Parathyroid adenoma (tissue), 2 donors: ENCODE results near the gene SNTG2.

Experiments
- H2AFZ ChIP-seq: fragments of 300-600 bp; sonication (generic); one replicate; pipeline ENCODE4 v1.7.0; 2017; ENCODE audit warnings: antibody characterized with exemption, mild to moderate bottlenecking
- H3K27ac ChIP-seq: fragments of 300-600 bp; sonication (generic); one replicate; pipeline ENCODE4 v1.7.0; 2017
- H3K27me3 ChIP-seq: fragments of 300-600 bp; sonication (generic); one replicate; pipeline ENCODE4 v1.7.0; 2017; ENCODE audit warnings: low read length; ENCODE audit not compliant: control insufficient read depth, insufficient read depth
- H3K36me3 ChIP-seq: fragments of 300-600 bp; sonication (generic); one replicate; pipeline ENCODE4 v1.7.0; 2017; ENCODE audit warnings: low read length; ENCODE audit not compliant: control insufficient read depth, insufficient read depth
- H3K4me1 ChIP-seq: fragments of 300-600 bp; sonication (generic); one replicate; pipeline ENCODE4 v1.7.0; 2017; ENCODE audit warnings: control low read depth
- H3K4me2 ChIP-seq: fragments of 300-600 bp; sonication (generic); one replicate; pipeline ENCODE4 v1.7.0; 2017; ENCODE audit warnings: low read length
- H3K4me3 ChIP-seq: fragments of 300-600 bp; sonication (generic); one replicate; pipeline ENCODE4 v1.7.0; 2017; ENCODE audit warnings: low read depth, low read length
- H3K79me2 ChIP-seq: fragments of 300-600 bp; sonication (generic); one replicate; pipeline ENCODE4 v1.7.0; 2017; ENCODE audit warnings: control low read depth
- H3K9ac ChIP-seq: fragments of 300-600 bp; sonication (generic); one replicate; pipeline ENCODE4 v1.7.0; 2017; ENCODE audit warnings: mild to moderate bottlenecking
- H3K9me3 ChIP-seq: fragments of 300-600 bp; sonication (generic); one replicate; pipeline ENCODE4 v1.7.0; 2017; ENCODE audit warnings: low read length; ENCODE audit not compliant: control insufficient read depth
- CTCF ChIP-seq: fragments of 300-600 bp; sonication (generic); IDR thresholded peaks from one replicate; pipeline ENCODE4 v1.7.0; 2017; ENCODE audit warnings: antibody characterized with exemption, mild to moderate bottlenecking
- donor health status: primary hyperparathyroidism.

SNTG2 gene

DNA sequence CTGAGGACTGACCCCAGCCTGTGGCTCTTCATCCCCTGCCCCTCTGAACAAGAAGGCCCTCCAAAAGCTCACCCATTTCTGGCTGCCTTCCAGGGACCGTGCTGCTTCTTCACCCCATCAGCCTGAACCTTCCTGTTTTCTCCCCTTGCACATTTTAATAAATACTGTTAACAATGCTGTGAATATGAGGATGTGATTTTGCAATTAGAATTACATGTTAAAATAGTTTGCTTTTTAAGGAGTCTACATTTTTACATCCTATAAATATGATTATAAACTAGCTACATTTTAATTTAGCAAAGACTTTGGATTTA, 4.0 kb downstream of the SNTG2 start:
- no peak overlapping the region for H3K9ac ChIP-seq
- no peak overlapping the region for H2AFZ ChIP-seq
- no peaks in the 10 kb centered on the region for H3K27me3 ChIP-seq
- no peak overlapping the region for H3K27ac ChIP-seq
- H3K4me2 ChIP-seq: no peak overlapping the region
- H3K4me3 ChIP-seq: no peak overlapping the region
- no peak for TF ChIP-seq CTCF
- no peaks in the 10 kb centered on the region for H3K36me3 ChIP-seq
- no peaks in the 10 kb centered on the region for H3K4me1 ChIP-seq
- H3K79me2 ChIP-seq: no peaks in the 10 kb centered on the region
- no peaks in the 10 kb centered on the region for H3K9me3 ChIP-seq

GRCh38 chr2:955829-956731, 5.4 kb downstream of the SNTG2 start:
- no peaks in the 10 kb centered on the region for H3K79me2 ChIP-seq
- no peak overlapping the region for H3K27ac ChIP-seq
- H3K9ac ChIP-seq: no peak overlapping the region
- no peak overlapping the region for H3K4me2 ChIP-seq
- H3K9me3 ChIP-seq: no peaks in the 10 kb centered on the region
- TF ChIP-seq CTCF: no peak
- no peaks in the 10 kb centered on the region for H3K27me3 ChIP-seq
- no peaks in the 10 kb centered on the region for H3K36me3 ChIP-seq
- no peak overlapping the region for H3K4me3 ChIP-seq
- H2AFZ ChIP-seq: no peak overlapping the region
- no peaks in the 10 kb centered on the region for H3K4me1 ChIP-seq

DNA sequence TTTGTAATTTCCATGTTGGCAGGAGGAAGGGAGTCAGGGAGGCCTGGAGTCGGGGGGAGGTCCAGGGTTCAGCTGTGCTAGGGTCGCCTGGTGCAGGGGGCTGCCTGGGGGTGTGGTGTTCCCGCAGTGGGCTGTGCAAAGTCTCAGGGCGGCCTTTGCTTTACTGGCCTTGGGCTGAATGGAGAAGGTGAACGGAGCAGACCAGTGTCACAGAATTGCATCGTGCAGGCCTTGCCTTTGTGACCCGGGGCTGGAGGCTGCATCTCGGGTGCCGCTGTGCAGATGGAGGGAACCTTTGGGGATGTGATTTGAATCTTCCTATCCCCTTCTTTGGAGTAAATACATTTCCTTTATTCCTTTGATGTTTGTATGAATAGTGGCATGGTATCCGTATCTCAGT, 8.8 kb downstream of the SNTG2 start:
- H3K79me2 ChIP-seq: no peaks in the 10 kb centered on the region
- H3K9me3 ChIP-seq: no peaks in the 10 kb centered on the region
- H3K36me3 ChIP-seq: no peaks in the 10 kb centered on the region
- H3K4me1 ChIP-seq: no peaks in the 10 kb centered on the region
- no peak overlapping the region for H3K9ac ChIP-seq
- TF ChIP-seq CTCF: no peak
- no peak overlapping the region for H3K27ac ChIP-seq
- no peaks in the 10 kb centered on the region for H3K27me3 ChIP-seq
- H3K4me3 ChIP-seq: no peak overlapping the region
- H2AFZ ChIP-seq: no peak overlapping the region
- H3K4me2 ChIP-seq: no peak overlapping the region

DNA sequence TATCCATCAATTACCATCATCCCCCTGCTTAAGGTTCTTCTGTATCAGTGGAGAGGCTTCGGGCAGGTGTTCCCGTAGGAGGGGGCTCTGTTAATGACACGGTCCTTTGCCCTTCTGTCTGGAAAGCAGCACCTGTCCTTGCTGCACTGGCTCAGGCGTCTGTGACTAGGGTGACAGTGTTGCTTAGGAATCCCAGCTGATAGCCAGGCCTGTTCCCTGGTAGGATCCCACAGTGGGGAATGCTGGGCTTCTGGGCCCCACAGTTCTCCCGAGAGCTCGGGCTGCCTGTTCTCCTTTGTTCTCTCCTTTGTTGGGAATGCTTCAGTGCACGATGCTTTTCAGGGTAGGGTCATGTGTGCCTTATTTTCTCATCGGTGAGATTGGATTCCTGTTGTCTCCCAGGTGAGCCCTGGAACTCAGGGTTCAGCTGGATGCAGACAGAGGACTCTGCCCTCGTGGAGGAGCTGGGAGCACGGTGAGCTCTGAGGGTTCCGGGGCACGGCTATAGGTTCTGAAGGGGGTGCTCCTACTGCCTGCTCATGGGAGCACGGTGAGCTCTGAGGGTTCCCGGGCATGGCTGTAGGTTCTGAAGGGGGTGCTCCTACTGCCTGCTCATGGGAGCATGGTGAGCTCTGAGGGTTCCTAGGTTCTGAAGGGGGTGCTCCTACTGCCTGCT, 9.6 kb downstream of the SNTG2 start:
- Histone ChIP-seq H3K4me3 (no peak overlapping the region), H3K27ac (no peak overlapping the region), H3K9ac (no peak overlapping the region), H3K4me2 (no peak overlapping the region), H3K79me2 (no peaks in the 10 kb centered on the region), H3K36me3 (no peaks in the 10 kb centered on the region), H3K9me3 (no peaks in the 10 kb centered on the region), H3K27me3 (no peaks in the 10 kb centered on the region), H3K4me1 (no peaks in the 10 kb centered on the region), H2AFZ (no peak overlapping the region)
- no peak for TF ChIP-seq CTCF

DNA sequence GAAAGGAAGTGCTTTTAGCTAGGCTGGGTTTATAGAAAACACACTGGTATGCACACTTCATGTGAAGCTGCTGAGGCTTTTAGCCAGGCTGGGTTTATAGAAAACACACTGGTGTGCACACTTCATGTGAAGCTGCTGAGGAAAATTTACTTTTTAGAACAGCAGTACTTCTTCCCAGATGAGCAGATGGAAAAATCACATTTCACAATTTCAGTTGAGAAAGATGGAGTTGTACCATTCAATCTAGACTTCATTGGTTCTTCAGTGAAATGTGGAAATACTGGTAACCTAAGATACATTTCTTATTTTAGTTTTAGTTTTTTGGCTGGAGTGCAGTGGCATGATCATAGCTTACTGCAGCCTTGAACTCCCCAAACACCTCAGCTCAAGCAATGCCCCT, 11.1 kb downstream of the SNTG2 start:
- no peak for TF ChIP-seq CTCF
- H3K4me2 ChIP-seq: no peak overlapping the region
- no peak overlapping the region for H3K9ac ChIP-seq
- H2AFZ ChIP-seq: no peak overlapping the region
- no peaks in the 10 kb centered on the region for H3K9me3 ChIP-seq
- no peaks in the 10 kb centered on the region for H3K27me3 ChIP-seq
- no peaks in the 10 kb centered on the region for H3K4me1 ChIP-seq
- no peaks in the 10 kb centered on the region for H3K36me3 ChIP-seq
- no peak overlapping the region for H3K27ac ChIP-seq
- no peak overlapping the region for H3K4me3 ChIP-seq
- H3K79me2 ChIP-seq: no peaks in the 10 kb centered on the region
